ENCODE data around the gene B4GALT6. TPM values are rescaled to one million over a fixed set of nuclear protein-coding genes. Genes with fewer than 3 reads are reported as not detected.

Gene B4GALT6
- total RNA-seq, 4 donors from 2014 or later = 2.5 to 3.6 (median 3.0) TPM

- intact Hi-C loops (cut with DNase I) = no loop called here
- no peaks in the 10 kb centered on the region for H3K27me3 ChIP-seq
- H3K9me3 ChIP-seq = no peaks in the 10 kb centered on the region
- no peak overlapping the region for H3K27ac ChIP-seq
- 68 to 82% methylated on average over 4 of the region's 4 CpGs for WGBS, 2 donors
- DNase-seq = no peak
- TF ChIP-seq POLR2A (IDR thresholded peaks at IDR 0.05) (no peak), CTCF (IDR thresholded peaks at IDR 0.05) (no peak)
- no peaks in the 10 kb centered on the region for H3K4me1 ChIP-seq
- no peaks in the 10 kb centered on the region for H3K36me3 ChIP-seq
- no peak overlapping the region for H3K4me3 ChIP-seq
These were observed 33.0 kb downstream of the B4GALT6 start for GRCh38 chr18:31651369-31651768.

- H3K9me3 ChIP-seq = no peaks in the 10 kb centered on the region
- WGBS, 2 donors = 39 to 72% methylated on average over 4 of the region's 4 CpGs
These were observed 34.2 kb downstream of the B4GALT6 start for GRCh38 chr18:31649978-31650719.

GRCh38 chr18:31649449-31649848 is 34.9 kb downstream of the B4GALT6 start:
- no peaks in the 10 kb centered on the region for H3K9me3 ChIP-seq
- no peak overlapping the region for H3K4me3 ChIP-seq
- intact Hi-C loops (cut with DNase I) = no loop called here
- no peaks in the 10 kb centered on the region for H3K27me3 ChIP-seq
- H3K27ac ChIP-seq = no peak overlapping the region
- WGBS, 2 donors = 85 to 89% methylated on average over 2 of the region's 2 CpGs
- no peaks in the 10 kb centered on the region for H3K4me1 ChIP-seq
- H3K36me3 ChIP-seq = no peaks in the 10 kb centered on the region
- no peak for DNase-seq
- TF ChIP-seq POLR2A (IDR thresholded peaks at IDR 0.05) = no peak
- no peak for TF ChIP-seq CTCF (IDR thresholded peaks at IDR 0.05)

More at GRCh38 chr18:31649978-31650719, 34.2 kb downstream of the B4GALT6 start:
- H3K27me3 ChIP-seq = no peaks in the 10 kb centered on the region
- no peak for TF ChIP-seq POLR2A (IDR thresholded peaks at IDR 0.05)
- no peak for TF ChIP-seq CTCF (IDR thresholded peaks at IDR 0.05)
- no peak for DNase-seq
- H3K27ac ChIP-seq = no peak overlapping the region
- H3K4me3 ChIP-seq = no peak overlapping the region
- no peaks in the 10 kb centered on the region for H3K36me3 ChIP-seq
- intact Hi-C loops (cut with DNase I) = no loop called here
- H3K4me1 ChIP-seq = no peaks in the 10 kb centered on the region

GRCh38 chr18:31648966-31649429 is 35.4 kb downstream of the B4GALT6 start:
- H3K4me1 ChIP-seq = no peaks in the 10 kb centered on the region
- H3K9me3 ChIP-seq = no peaks in the 10 kb centered on the region
- TF ChIP-seq CTCF (IDR thresholded peaks at IDR 0.05) = no peak
- TF ChIP-seq POLR2A (IDR thresholded peaks at IDR 0.05) = no peak
- intact Hi-C loops (cut with DNase I) = no loop called here
- H3K27me3 ChIP-seq = no peaks in the 10 kb centered on the region
- H3K36me3 ChIP-seq = no peaks in the 10 kb centered on the region
- H3K4me3 ChIP-seq = no peak overlapping the region
- no peak for DNase-seq
- H3K27ac ChIP-seq = no peak overlapping the region
- 6 to 31% methylated on average over 2 of the region's 2 CpGs for WGBS, 2 donors

- H3K9me3 ChIP-seq = no peaks in the 10 kb centered on the region
- no peaks in the 10 kb centered on the region for H3K36me3 ChIP-seq
- WGBS, 2 donors = 63 to 73% methylated on average over 2 of the region's 2 CpGs
- intact Hi-C loops (cut with DNase I) = no loop called here
- no peak overlapping the region for H3K27ac ChIP-seq
- TF ChIP-seq CTCF (IDR thresholded peaks at IDR 0.05) (no peak), POLR2A (IDR thresholded peaks at IDR 0.05) (no peak)
- DNase-seq = no peak
- no peaks in the 10 kb centered on the region for H3K4me1 ChIP-seq
- H3K27me3 ChIP-seq = no peaks in the 10 kb centered on the region
- no peak overlapping the region for H3K4me3 ChIP-seq
These were observed 35.9 kb downstream of the B4GALT6 start for GRCh38 chr18:31648458-31648857.

Measured in esophagus squamous epithelium (tissue), 5 donors.